ENCODE results near the gene IER5L. TPM values are rescaled to one million over a fixed set of nuclear protein-coding genes. Genes with fewer than 3 reads are reported as not detected.

Gene IER5L
- total RNA-seq, 4 donors from 2014 or later: 10.9 to 16.1 (median 12.6) TPM

DNA sequence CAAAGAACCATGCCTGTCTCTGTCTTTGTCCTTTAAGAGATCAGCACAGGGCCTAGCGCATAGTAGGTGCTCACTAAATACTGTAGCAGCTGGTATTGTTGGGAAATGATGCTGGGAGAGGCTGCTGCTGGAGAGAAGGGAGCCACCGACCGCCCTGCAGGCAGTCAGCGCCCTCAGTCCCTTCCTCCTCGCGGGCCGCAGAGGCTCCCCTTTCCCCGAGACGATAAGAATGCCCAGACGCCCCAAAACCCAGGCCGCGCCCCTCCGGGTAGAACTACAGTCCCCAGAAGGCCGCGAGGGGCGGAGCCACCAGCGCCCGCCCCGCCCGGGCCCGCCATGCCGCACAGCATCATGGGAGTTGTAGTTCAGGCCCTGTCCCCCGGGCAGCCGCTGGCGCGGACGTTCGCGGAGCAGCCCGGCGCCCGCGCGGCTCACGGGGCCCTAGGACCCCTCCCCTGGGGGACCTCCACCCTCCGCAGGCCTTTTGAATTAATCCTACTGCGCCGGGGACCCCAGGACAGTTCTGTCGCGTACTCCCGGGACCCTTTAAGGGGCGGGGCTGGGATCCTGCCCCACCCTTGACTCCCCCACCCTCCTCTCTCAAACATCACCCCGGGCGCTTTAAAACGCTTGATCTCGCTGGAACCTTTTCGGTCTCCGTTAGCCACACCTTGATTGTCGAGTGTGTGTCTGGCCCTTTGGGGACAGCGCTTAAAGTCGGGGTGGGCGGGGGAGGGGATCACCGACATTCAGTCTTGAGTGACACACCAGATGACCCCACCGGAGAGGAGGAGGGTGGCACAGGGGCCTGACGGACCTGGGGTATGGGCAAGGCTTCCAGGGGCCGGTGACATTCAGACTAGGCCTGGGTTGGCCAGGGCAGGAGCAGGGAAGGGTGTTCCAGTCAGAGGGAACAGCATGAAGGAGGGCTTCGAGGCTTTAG is 24.8 kb upstream of the IER5L start:
- intact Hi-C loops (cut with DNase I; ENCODE audit: low total_unique reads): no loop called here
- WGBS, 2 donors: 3 to 6% methylated on average over 47 to 56 of the region's 57 CpGs
- TF ChIP-seq, protein P1, sequence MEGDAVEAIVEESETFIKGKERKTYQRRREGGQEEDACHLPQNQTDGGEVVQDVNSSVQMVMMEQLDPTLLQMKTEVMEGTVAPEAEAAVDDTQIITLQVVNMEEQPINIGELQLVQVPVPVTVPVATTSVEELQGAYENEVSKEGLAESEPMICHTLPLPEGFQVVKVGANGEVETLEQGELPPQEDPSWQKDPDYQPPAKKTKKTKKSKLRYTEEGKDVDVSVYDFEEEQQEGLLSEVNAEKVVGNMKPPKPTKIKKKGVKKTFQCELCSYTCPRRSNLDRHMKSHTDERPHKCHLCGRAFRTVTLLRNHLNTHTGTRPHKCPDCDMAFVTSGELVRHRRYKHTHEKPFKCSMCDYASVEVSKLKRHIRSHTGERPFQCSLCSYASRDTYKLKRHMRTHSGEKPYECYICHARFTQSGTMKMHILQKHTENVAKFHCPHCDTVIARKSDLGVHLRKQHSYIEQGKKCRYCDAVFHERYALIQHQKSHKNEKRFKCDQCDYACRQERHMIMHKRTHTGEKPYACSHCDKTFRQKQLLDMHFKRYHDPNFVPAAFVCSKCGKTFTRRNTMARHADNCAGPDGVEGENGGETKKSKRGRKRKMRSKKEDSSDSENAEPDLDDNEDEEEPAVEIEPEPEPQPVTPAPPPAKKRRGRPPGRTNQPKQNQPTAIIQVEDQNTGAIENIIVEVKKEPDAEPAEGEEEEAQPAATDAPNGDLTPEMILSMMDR (IDR thresholded peaks at IDR 0.05): no peak
- TF ChIP-seq POLR2A (IDR thresholded peaks at IDR 0.05): no peak
- H3K4me3 ChIP-seq (ENCODE audit: low read depth, poor library complexity, severe bottlenecking): peak overlapping the region; percentile 30
- peak; percentile 80 to 98 for DNase-seq (ENCODE audit: low spot score in 2 of 2)

GRCh38 chr9:129201866-129202265 is 23.8 kb upstream of the IER5L start:
- TF ChIP-seq POLR2A (IDR thresholded peaks at IDR 0.05): no peak
- no peak for DNase-seq (ENCODE audit: low spot score in 2 of 2)
- WGBS, 2 donors: 57 to 61% methylated on average over 9 of the region's 9 CpGs
- intact Hi-C loops (cut with DNase I; ENCODE audit: low total_unique reads): no loop called here
- H3K4me3 ChIP-seq (ENCODE audit: low read depth, poor library complexity, severe bottlenecking): no peak overlapping the region

- WGBS, 2 donors: 69 to 75% methylated on average over 9 of the region's 9 CpGs
- no peak overlapping the region for H3K4me3 ChIP-seq (ENCODE audit: low read depth, poor library complexity, severe bottlenecking)
- intact Hi-C loops (cut with DNase I; ENCODE audit: low total_unique reads): no loop called here
- no peak for DNase-seq (ENCODE audit: low spot score in 2 of 2)
- TF ChIP-seq, protein P1 (IDR thresholded peaks at IDR 0.05): no peak
- TF ChIP-seq POLR2A (IDR thresholded peaks at IDR 0.05): no peak
Observed at GRCh38 chr9:129201289-129201688, 23.2 kb upstream of the IER5L start.

DNA sequence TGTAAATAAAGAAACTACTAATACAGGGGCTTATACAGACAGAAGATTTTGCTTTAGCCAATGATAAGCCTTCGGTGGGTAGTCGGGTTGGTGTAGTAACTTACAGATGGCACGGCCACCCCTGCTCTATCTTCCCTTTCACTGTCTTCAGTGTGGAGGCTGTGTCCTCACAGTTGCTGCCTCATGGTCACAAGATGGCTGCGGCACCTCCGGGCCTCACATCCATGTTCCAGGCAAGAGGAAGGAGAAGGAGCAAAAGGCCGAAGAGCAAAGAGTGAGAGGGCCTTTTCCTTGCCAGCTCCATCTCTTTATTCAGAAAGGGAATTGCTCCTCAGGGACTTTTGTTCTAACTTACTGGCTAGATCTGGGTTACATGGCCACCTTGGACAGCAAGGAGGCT is 22.2 kb upstream of the IER5L start:
- TF ChIP-seq, protein P1 (IDR thresholded peaks at IDR 0.05): no peak
- no peak for TF ChIP-seq POLR2A (IDR thresholded peaks at IDR 0.05)
- H3K4me3 ChIP-seq (ENCODE audit: low read depth, poor library complexity, severe bottlenecking): no peak overlapping the region
- 89 to 95% methylated on average over 6 of the region's 6 CpGs for WGBS, 2 donors
- intact Hi-C loops (cut with DNase I; ENCODE audit: low total_unique reads): no loop called here
- DNase-seq (ENCODE audit: low spot score in 2 of 2): no peak

DNA sequence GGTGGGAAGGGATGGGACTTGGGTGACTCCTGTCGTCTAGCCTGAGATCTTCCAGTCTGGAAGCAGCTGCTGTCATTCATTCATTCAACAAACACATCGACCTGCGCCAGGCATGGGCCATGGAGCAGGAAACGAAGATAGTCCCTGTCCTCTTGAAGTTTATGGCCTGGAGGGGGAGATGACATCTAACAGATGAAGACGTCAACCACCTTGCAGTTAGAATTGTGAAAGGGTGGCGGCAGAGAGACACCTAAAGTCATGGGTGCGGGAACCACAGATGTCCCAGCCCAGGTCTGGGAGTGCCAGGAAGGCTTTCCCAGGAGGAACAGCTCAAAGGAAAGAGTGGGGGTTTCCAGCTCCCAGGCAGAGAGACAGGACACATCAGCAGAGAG is 21.0 kb upstream of the IER5L start:
- 59 to 63% methylated on average over 7 of the region's 7 CpGs for WGBS, 2 donors
- TF ChIP-seq POLR2A (IDR thresholded peaks at IDR 0.05): no peak
- TF ChIP-seq, protein P1 (IDR thresholded peaks at IDR 0.05): no peak
- intact Hi-C loops (cut with DNase I; ENCODE audit: low total_unique reads): no loop called here
- no peak for DNase-seq (ENCODE audit: low spot score in 2 of 2)
- H3K4me3 ChIP-seq (ENCODE audit: low read depth, poor library complexity, severe bottlenecking): no peak overlapping the region

DNA sequence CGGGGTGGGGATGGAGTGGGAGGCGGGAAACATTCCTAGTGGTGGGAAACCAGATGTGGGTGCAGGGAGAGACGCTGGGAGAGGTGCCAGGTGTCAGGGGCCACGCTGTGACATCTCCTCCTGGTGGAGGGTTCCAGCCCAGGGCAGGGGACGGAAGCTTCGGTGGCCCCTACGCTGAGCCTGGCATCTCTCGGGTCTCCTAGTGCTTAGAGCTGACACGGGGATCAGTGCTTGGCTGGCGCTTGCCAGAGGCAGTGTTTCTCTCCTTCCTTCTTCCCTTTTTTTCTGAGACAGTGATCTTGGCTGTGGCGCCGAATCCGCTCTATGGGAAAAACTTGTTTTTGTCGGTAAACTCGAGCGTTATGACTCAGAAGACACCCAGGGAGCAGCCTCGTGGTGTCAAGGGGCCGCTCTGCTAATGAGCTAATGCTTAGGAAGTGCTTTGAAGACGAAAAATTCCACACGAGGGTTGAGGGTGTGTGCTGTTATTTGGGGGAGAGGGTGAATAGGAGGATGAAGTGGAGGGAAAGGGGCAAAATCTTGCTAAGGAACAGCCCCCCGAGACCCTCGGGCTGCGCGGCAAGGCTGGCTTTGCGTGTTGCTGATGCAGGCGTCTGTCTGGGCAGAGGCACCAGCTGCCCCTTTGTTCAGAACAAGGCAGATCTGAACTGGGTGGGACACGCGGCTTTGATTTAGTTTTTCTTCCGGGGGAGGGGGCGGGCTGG is 20.4 kb upstream of the IER5L start:
- no peak overlapping the region for H3K4me3 ChIP-seq (ENCODE audit: low read depth, poor library complexity, severe bottlenecking)
- intact Hi-C loops (cut with DNase I; ENCODE audit: low total_unique reads): no loop called here

More for the DNA sequence above, 20.4 kb upstream of the IER5L start:
- TF ChIP-seq POLR2A (IDR thresholded peaks at IDR 0.05): no peak
- peak; percentile 74 to 94 for DNase-seq (ENCODE audit: low spot score in 2 of 2)
- 16 to 30% methylated on average over 30 of the region's 30 CpGs for WGBS, 2 donors
